Spinal cord (tissue), 10 donors: ENCODE data around the gene RPRD1B. TPM values are rescaled to one million over a fixed set of nuclear protein-coding genes. Genes with fewer than 3 reads are reported as not detected.
A peak's percentile ranks its signal among the peaks of the same experiment; 100 is the strongest.
"Not testable (repeated sequence)": the region's sequence is repeated elsewhere in the genome, so short reads cannot be mapped to it uniquely, and the experiment has no call there.

Experiments used
- DNase-seq, 6 donors: peaks; one replicate each; pipeline versions ENCODE4 v3.0.0 to v3.0.0-alpha.2; 2013 to 2015; ENCODE audit warnings: low spot score in 6 of 6, low read depth in 4 of 6
- H3K27ac ChIP-seq: one replicate; pipeline ENCODE4 v1.5.1; 2013; ENCODE audit warnings: low read depth, low read length, control low read depth
- H3K27me3 ChIP-seq: one replicate; pipeline ENCODE4 v1.6.1; 2013; ENCODE audit warnings: low read length; ENCODE audit not compliant: control insufficient read depth, insufficient read depth
- H3K36me3 ChIP-seq: one replicate; pipeline ENCODE4 v1.6.1; 2013; ENCODE audit warnings: low read length; ENCODE audit not compliant: control insufficient read depth, insufficient read depth
- H3K4me1 ChIP-seq: one replicate; pipeline ENCODE4 v1.6.1; 2013; ENCODE audit warnings: low read length; ENCODE audit not compliant: control insufficient read depth, insufficient read depth
- H3K4me3 ChIP-seq: one replicate; pipeline ENCODE4 v1.5.1; 2013; ENCODE audit warnings: low read depth, low read length, control low read depth
- H3K9me3 ChIP-seq: one replicate; pipeline ENCODE4 v1.6.1; 2013; ENCODE audit warnings: low read length; ENCODE audit not compliant: control insufficient read depth, insufficient read depth
- WGBS: methylation state at CpG from one replicate; pipeline ENCODE4 v1.1.5; 2013; ENCODE audit warnings: missing lambda C conversion rate; ENCODE audit not compliant: insufficient coverage; 5-methylcytosine and 5-hydroxymethylcytosine counted together
- polyA plus RNA-seq, 2 donors: library from polyadenylated mRNA; unstranded; fragments of 120-200 nt; gene quantifications; one replicate each; pipeline ENCODE4 v1.2.1, GENCODE V29; 2013; ENCODE audit not compliant: insufficient read length in 2 of 2
- total RNA-seq, 2 donors: library from RNA; depleted of rRNA in 1 of 2; stranded (reverse); fragments of 120-200 nt in 1 of 2; fragments of >200 nt in 1 of 2; gene quantifications; one replicate each; pipeline versions ENCODE4 v1.2.3 to v1.2.4, GENCODE V29; 2013 to 2014
- donor health status: healthy.

RPRD1B gene
- total and polyA plus RNA-seq, 4 donors = 25.4 to 32.6 (median 27.6) TPM

- Histone ChIP-seq H3K36me3 (peaks cover 18% of the 10 kb centered on the region), H3K4me1 (peaks cover 9% of the 10 kb centered on the region), H3K27ac (no peak overlapping the region), H3K4me3 (no peak overlapping the region), H3K27me3 (no peaks in the 10 kb centered on the region), H3K9me3 (no peaks in the 10 kb centered on the region)
- 95% methylated on average over 6 of the region's 8 CpGs for WGBS
- DNase-seq = no peak
Observed at GRCh38 chr20:38093641-38094077, 60.1 kb downstream of the RPRD1B start.

- Histone ChIP-seq H3K36me3 (peaks cover 14% of the 10 kb centered on the region), H3K4me3 (no peak overlapping the region), H3K9me3 (no peaks in the 10 kb centered on the region), H3K27me3 (no peaks in the 10 kb centered on the region), H3K27ac (no peak overlapping the region), H3K4me1 (peaks cover 9% of the 10 kb centered on the region)
- WGBS = no CpG with 5 or more reads among the region's 1 CpG
- DNase-seq = peak in 1 of 6 donors; percentile 32
Observed at GRCh38 chr20:38094373-38094891, 60.9 kb downstream of the RPRD1B start.

- no peak for DNase-seq
- no peak overlapping the region for H3K4me3 ChIP-seq
- H3K9me3 ChIP-seq = no peaks in the 10 kb centered on the region
- H3K27me3 ChIP-seq = no peaks in the 10 kb centered on the region
- H3K4me1 ChIP-seq = peaks cover 9% of the 10 kb centered on the region
- peaks cover 6% of the 10 kb centered on the region for H3K36me3 ChIP-seq
- no peak overlapping the region for H3K27ac ChIP-seq
- 83% methylated on average over 6 of the region's 7 CpGs for WGBS
Observed at GRCh38 chr20:38095017-38095686, 61.6 kb downstream of the RPRD1B start.

GRCh38 chr20:38098952-38099351, 65.4 kb downstream of the RPRD1B start:
- DNase-seq = no peak
- Histone ChIP-seq H3K27me3 (no peaks in the 10 kb centered on the region), H3K9me3 (no peaks in the 10 kb centered on the region), H3K27ac (no peak overlapping the region), H3K4me1 (peaks cover 5% of the 10 kb centered on the region), H3K36me3 (no peaks in the 10 kb centered on the region), H3K4me3 (no peak overlapping the region)
- WGBS = 80% methylated on average over 1 of the region's 1 CpG

GRCh38 chr20:38102206-38102605, 68.7 kb downstream of the RPRD1B start:
- not testable (repeated sequence) for DNase-seq, H3K9me3 ChIP-seq, H3K27ac ChIP-seq, H3K36me3 ChIP-seq, H3K27me3 ChIP-seq, H3K4me3 ChIP-seq, H3K4me1 ChIP-seq
- WGBS = 94% methylated on average over 3 of the region's 5 CpGs

- Histone ChIP-seq H3K9me3 (no peaks in the 10 kb centered on the region), H3K27ac (no peak overlapping the region), H3K36me3 (no peaks in the 10 kb centered on the region), H3K27me3 (no peaks in the 10 kb centered on the region), H3K4me1 (peaks cover 4% of the 10 kb centered on the region), H3K4me3 (no peak overlapping the region)
- DNase-seq = no peak
- WGBS = no CpG with 5 or more reads among the region's 1 CpG
Observed at GRCh38 chr20:38104285-38104684, 70.7 kb downstream of the RPRD1B start.

- DNase-seq = no peak
- H3K4me1 ChIP-seq = peaks cover 11% of the 10 kb centered on the region
- H3K27me3 ChIP-seq = no peaks in the 10 kb centered on the region
- H3K27ac ChIP-seq = no peak overlapping the region
- no peaks in the 10 kb centered on the region for H3K9me3 ChIP-seq
- H3K4me3 ChIP-seq = no peak overlapping the region
- H3K36me3 ChIP-seq = no peaks in the 10 kb centered on the region
- WGBS = 92% methylated on average over 4 of the region's 5 CpGs
Observed at GRCh38 chr20:38106461-38106860, 72.9 kb downstream of the RPRD1B start.

- H3K36me3 ChIP-seq, H3K4me3 ChIP-seq, H3K27me3 ChIP-seq, H3K9me3 ChIP-seq, H3K27ac ChIP-seq, DNase-seq: not testable (repeated sequence)
- WGBS = no CpG with 5 or more reads among the region's 1 CpG
- peaks cover 14% of the 10 kb centered on the region for H3K4me1 ChIP-seq
Observed at GRCh38 chr20:38107386-38107785, 73.8 kb downstream of the RPRD1B start.

GRCh38 chr20:38107916-38108315, 74.4 kb downstream of the RPRD1B start:
- not testable (repeated sequence) for H3K36me3 ChIP-seq, H3K27ac ChIP-seq, H3K4me3 ChIP-seq, DNase-seq, H3K9me3 ChIP-seq, H3K27me3 ChIP-seq
- H3K4me1 ChIP-seq = peaks cover 17% of the 10 kb centered on the region
- 86% methylated on average over 6 of the region's 7 CpGs for WGBS

- Histone ChIP-seq H3K36me3 (no peaks in the 10 kb centered on the region), H3K4me1 (peaks cover 17% of the 10 kb centered on the region), H3K27me3 (no peaks in the 10 kb centered on the region), H3K4me3 (no peak overlapping the region), H3K27ac (peak overlapping the region; percentile 64), H3K9me3 (no peaks in the 10 kb centered on the region)
- WGBS = 40% methylated on average over 1 of the region's 4 CpGs
- peak in 2 of 6 donors; percentile 38 to 46 for DNase-seq
Observed at GRCh38 chr20:38108438-38108985, 75.0 kb downstream of the RPRD1B start.
